HepG2 (cell line): ENCODE results near the gene SPECC1L. TPM values are rescaled to one million over a fixed set of nuclear protein-coding genes. Genes with fewer than 3 reads are reported as not detected.

Experiments
- AKAP8 ChIP-seq: sonication (generic); formaldehyde crosslinking; IDR thresholded peaks from 2 replicates; pipeline ENCODE4 v1.5.1; 2020; ENCODE audit warnings: mild to moderate bottlenecking, missing genetic modification reagents
- CBX2 ChIP-seq, 2 experiments: fragments of 200-600 bp in 1 of 2; sonication (generic); formaldehyde crosslinking in 1 of 2; IDR thresholded peaks; 2 replicates each; pipeline versions ENCODE4 v1.7.0 to v1.8.1; 2018 to 2022; ENCODE audit warnings: low read depth in 2 of 2, low read length in 1 of 2, mild to moderate bottlenecking in 1 of 2, missing genetic modification reagents in 1 of 2
- CBX5 ChIP-seq: sonication (generic); formaldehyde crosslinking; IDR thresholded peaks from 2 replicates; pipeline ENCODE4 v1.4.0; 2020; ENCODE audit warnings: missing genetic modification reagents, borderline replicate concordance
- CREB3 ChIP-seq: sonication (generic); formaldehyde crosslinking; IDR thresholded peaks from 2 replicates; pipeline ENCODE4 v1.5.0; 2020; ENCODE audit warnings: missing genetic modification reagents
- FOXC1 ChIP-seq: sonication (generic); formaldehyde crosslinking; IDR thresholded peaks from 2 replicates; pipeline ENCODE4 v1.8.0; 2022; ENCODE audit warnings: mild to moderate bottlenecking, missing genetic modification reagents, borderline replicate concordance
- JARID2 ChIP-seq: sonication (generic); formaldehyde crosslinking; IDR thresholded peaks from 2 replicates; pipeline ENCODE4 v1.8.1; 2023; ENCODE audit warnings: missing genetic modification reagents, inconsistent platforms; ENCODE audit not compliant: insufficient replicate concordance
- MED13 ChIP-seq: sonication (generic); formaldehyde crosslinking; IDR thresholded peaks from 2 replicates; pipeline ENCODE4 v1.5.0; 2020; ENCODE audit warnings: missing genetic modification reagents
- MEIS1 ChIP-seq: sonication (generic); formaldehyde crosslinking; IDR thresholded peaks from 2 replicates; pipeline ENCODE4 v1.9.0; 2021; ENCODE audit warnings: mild to moderate bottlenecking, missing genetic modification reagents, moderate library complexity, borderline replicate concordance
- MZF1 ChIP-seq: sonication (generic); formaldehyde crosslinking; IDR thresholded peaks from 2 replicates; pipeline ENCODE4 v1.8.1; 2023; ENCODE audit warnings: mild to moderate bottlenecking, missing genetic modification reagents, borderline replicate concordance
- PCBP1 ChIP-seq: fragments of 200-400 bp; formaldehyde crosslinking; IDR thresholded peaks from 2 replicates; pipeline ENCODE4 v1.6.1; 2017; ENCODE audit warnings: mild to moderate bottlenecking, low read depth, low read length, borderline replicate concordance
- PRPF4 ChIP-seq: fragments of 200-400 bp; formaldehyde crosslinking; IDR thresholded peaks from 2 replicates; pipeline ENCODE4 v1.6.1; 2016; ENCODE audit warnings: low read length, low read depth; ENCODE audit not compliant: poor library complexity, severe bottlenecking
- RFX1 ChIP-seq: fragments of 450-650 bp; IDR thresholded peaks from 2 replicates; pipeline ENCODE4 v1.6.1; 2017
- RNF219 ChIP-seq: sonication (generic); formaldehyde crosslinking; IDR thresholded peaks from 2 replicates; pipeline ENCODE4 v1.5.0; 2020; ENCODE audit warnings: mild to moderate bottlenecking, missing genetic modification reagents
- SNAPC2 ChIP-seq: sonication (generic); formaldehyde crosslinking; IDR thresholded peaks from 2 replicates; pipeline ENCODE4 v1.8.1; 2022; ENCODE audit warnings: mild to moderate bottlenecking, missing genetic modification reagents
- ZFP36L1 ChIP-seq: sonication (generic); formaldehyde crosslinking; IDR thresholded peaks from 2 replicates; pipeline ENCODE4 v1.8.0; 2022; ENCODE audit warnings: mild to moderate bottlenecking, missing genetic modification reagents, moderate library complexity
- ZFX ChIP-seq: sonication (generic); formaldehyde crosslinking; IDR thresholded peaks from 2 replicates; pipeline ENCODE4 v1.4.0; 2020; ENCODE audit warnings: mild to moderate bottlenecking, low read depth, missing genetic modification reagents, moderate library complexity
- ZMYM3 ChIP-seq: sonication (generic); formaldehyde crosslinking; IDR thresholded peaks from 2 replicates; pipeline ENCODE4 v1.5.1; 2020; ENCODE audit warnings: mild to moderate bottlenecking, missing genetic modification reagents
- ZNF121 ChIP-seq: sonication (generic); formaldehyde crosslinking; IDR thresholded peaks from 2 replicates; pipeline ENCODE4 v1.5.0; 2020; ENCODE audit warnings: mild to moderate bottlenecking, missing genetic modification reagents
- ZNF180 ChIP-seq: sonication (generic); formaldehyde crosslinking; IDR thresholded peaks from 2 replicates; pipeline ENCODE4 v1.4.0; 2020; ENCODE audit warnings: low read depth, missing genetic modification reagents, borderline replicate concordance
- ZNF569 ChIP-seq: sonication (generic); formaldehyde crosslinking; IDR thresholded peaks from 2 replicates; pipeline ENCODE4 v1.5.0; 2020; ENCODE audit warnings: mild to moderate bottlenecking, missing genetic modification reagents, moderate library complexity, borderline replicate concordance
- ZNF713 ChIP-seq: sonication (generic); formaldehyde crosslinking; IDR thresholded peaks from 2 replicates; pipeline ENCODE4 v1.4.0; 2020; ENCODE audit warnings: mild to moderate bottlenecking, missing genetic modification reagents
- ZNF768 ChIP-seq: sonication (generic); formaldehyde crosslinking; IDR thresholded peaks from 2 replicates; pipeline ENCODE4 v1.4.0; 2020; ENCODE audit warnings: missing genetic modification reagents
- polyA plus RNA-seq, 8 experiments: library from polyadenylated mRNA; depleted of rRNA in 3 of 8; stranded (reverse) in 7 of 8; unstranded in 1 of 8; fragments of >200 nt; fragmentation: Illumina TruSeq in 4 of 8; extraction: Trizol in 4 of 8; gene quantifications; 2 replicates each; pipeline versions ENCODE4 v1.2.1 to v1.2.3, GENCODE V29; 2011 to 2016; ENCODE audit warnings: low read depth in 4 of 8, missing spikeins in 1 of 8, mixed read lengths in 1 of 8; ENCODE audit not compliant: insufficient read depth in 1 of 8
- total RNA-seq, 5 experiments: library from RNA; depleted of rRNA; stranded (reverse); fragments of >200 nt; fragmentation: Illumina TruSeq; extraction: Trizol; gene quantifications; 2 replicates each; pipeline ENCODE4 v1.2.3, GENCODE V29; 2016; ENCODE audit warnings: low read depth in 1 of 5
- TF ChIP-seq, protein P1 (sequence below): sonication (generic); formaldehyde crosslinking; IDR thresholded peaks from 2 replicates; pipeline ENCODE4 v1.8.1; 2023; ENCODE audit warnings: missing genetic modification reagents, inconsistent platforms, borderline replicate concordance

Gene SPECC1L
- total and polyA plus RNA-seq, 2 of the 13 experiments (the other 11 are each of a cell fraction or from before 2014, with no cell fraction given) = 14.1 to 30.3 TPM

GRCh38 chr22:24270556-24271385, at the start of gene SPECC1L (continued):
- TF ChIP-seq ZFX (CRISPR knock-in tag) = peak; percentile 96
- TF ChIP-seq PRPF4 = no peak
- TF ChIP-seq CBX2 (IDR thresholded peaks at IDR 0.05; ENCODE audit: low read depth, low read length) = no peak
- no peak for TF ChIP-seq CBX2 (CRISPR knock-in tag; IDR thresholded peaks at IDR 0.05; ENCODE audit: low read depth)
- TF ChIP-seq CBX5 (CRISPR knock-in tag) = peak; percentile 19; the same call in 1 of the 2 replicates
- no peak for TF ChIP-seq PCBP1
- no peak; the same call in 1 of the 2 replicates for TF ChIP-seq SNAPC2 (CRISPR knock-in tag)
- TF ChIP-seq JARID2 (CRISPR knock-in tag) = peak; percentile 3
- no peak for TF ChIP-seq RNF219 (CRISPR knock-in tag)
- peak; percentile 32 for TF ChIP-seq MEIS1 (CRISPR knock-in tag)
- TF ChIP-seq ZNF569 = 0 out of 2 replicates have a peak, but pooled peaks have one; percentile 57
- TF ChIP-seq ZFP36L1 (CRISPR knock-in tag) = no peak
- TF ChIP-seq MED13 (CRISPR knock-in tag) = 0 out of 2 replicates have a peak, but pooled peaks have one; percentile 24
- TF ChIP-seq AKAP8 = no peak
- TF ChIP-seq, protein P1, sequence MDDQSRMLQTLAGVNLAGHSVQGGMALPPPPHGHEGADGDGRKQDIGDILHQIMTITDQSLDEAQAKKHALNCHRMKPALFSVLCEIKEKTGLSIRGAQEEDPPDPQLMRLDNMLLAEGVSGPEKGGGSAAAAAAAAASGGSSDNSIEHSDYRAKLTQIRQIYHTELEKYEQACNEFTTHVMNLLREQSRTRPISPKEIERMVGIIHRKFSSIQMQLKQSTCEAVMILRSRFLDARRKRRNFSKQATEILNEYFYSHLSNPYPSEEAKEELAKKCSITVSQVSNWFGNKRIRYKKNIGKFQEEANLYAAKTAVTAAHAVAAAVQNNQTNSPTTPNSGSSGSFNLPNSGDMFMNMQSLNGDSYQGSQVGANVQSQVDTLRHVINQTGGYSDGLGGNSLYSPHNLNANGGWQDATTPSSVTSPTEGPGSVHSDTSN (CRISPR knock-in tag) = peak; percentile 89; the same call in 1 of the 2 replicates
- peak; percentile 43; the same call in 1 of the 2 replicates for TF ChIP-seq ZNF121 (CRISPR knock-in tag)
- TF ChIP-seq ZNF713 = no peak
- peak; percentile 38; the same call in 1 of the 2 replicates for TF ChIP-seq ZMYM3 (CRISPR knock-in tag)
- peak; percentile 89 for TF ChIP-seq FOXC1 (CRISPR knock-in tag)
- TF ChIP-seq CREB3 (CRISPR knock-in tag) = 0 out of 2 replicates have a peak, but pooled peaks have one; percentile 79
- peak; percentile 67; the same call in 1 of the 2 replicates for TF ChIP-seq ZNF768 (CRISPR knock-in tag)
- no peak for TF ChIP-seq MZF1 (CRISPR knock-in tag)
- TF ChIP-seq RFX1 = no peak
- no peak for TF ChIP-seq ZNF180 (CRISPR knock-in tag)
